ELF-1 (cell line): Measurements from ENCODE around the gene MAML3.

Source experiments
- DNase-seq: peaks from one replicate; pipeline ENCODE4 v3.0.0-alpha.2; 2016; ENCODE audit warnings: low read depth, low spot score

MAML3 gene

GRCh38 chr4:139790291-139790690, 363.7 kb downstream of the MAML3 start:
- no peak for DNase-seq

GRCh38 chr4:139789096-139789654, 364.8 kb downstream of the MAML3 start:
- no peak for DNase-seq

- no peak for DNase-seq
Observed at GRCh38 chr4:139786494-139787354, 367.3 kb downstream of the MAML3 start.

GRCh38 chr4:139785356-139785755, 368.6 kb downstream of the MAML3 start:
- DNase-seq = no peak

- DNase-seq = peak; percentile 75
Observed at GRCh38 chr4:139783741-139784484, 370.1 kb downstream of the MAML3 start.

GRCh38 chr4:139782926-139783522, 371.0 kb downstream of the MAML3 start:
- no peak for DNase-seq

- DNase-seq = no peak
Observed at GRCh38 chr4:139781066-139781465, 372.9 kb downstream of the MAML3 start.

GRCh38 chr4:139779691-139780090, 374.3 kb downstream of the MAML3 start:
- DNase-seq = no peak

- DNase-seq = no peak
Observed at GRCh38 chr4:139777757-139778156, 376.2 kb downstream of the MAML3 start.

GRCh38 chr4:139776235-139776634, 377.7 kb downstream of the MAML3 start:
- peak; percentile 21 for DNase-seq

- DNase-seq = no peak
Observed at GRCh38 chr4:139774759-139775487, 379.1 kb downstream of the MAML3 start.

GRCh38 chr4:139773560-139774318, 380.2 kb downstream of the MAML3 start:
- no peak for DNase-seq

GRCh38 chr4:139770361-139770760, 383.6 kb downstream of the MAML3 start:
- DNase-seq = no peak

- no peak for DNase-seq
Observed at GRCh38 chr4:139769364-139769763, 384.6 kb downstream of the MAML3 start.

GRCh38 chr4:139768896-139769295, 385.1 kb downstream of the MAML3 start:
- DNase-seq = peak; percentile 66

- DNase-seq = no peak
Observed at GRCh38 chr4:139768366-139768765, 385.6 kb downstream of the MAML3 start.

GRCh38 chr4:139767585-139767984, 386.4 kb downstream of the MAML3 start:
- DNase-seq = no peak

- DNase-seq = no peak
Observed at GRCh38 chr4:139767168-139767567, 386.8 kb downstream of the MAML3 start.

GRCh38 chr4:139764686-139765310, 389.2 kb downstream of the MAML3 start:
- DNase-seq = no peak

GRCh38 chr4:139764182-139764581, 389.8 kb downstream of the MAML3 start:
- no peak for DNase-seq
